Subcutaneous adipose tissue (tissue), 4 donors: ENCODE measurements around the gene CPLX3. TPM values are rescaled to one million over a fixed set of nuclear protein-coding genes. Genes with fewer than 3 reads are reported as not detected.

Source experiments
- total RNA-seq, 4 donors: library from RNA; depleted of rRNA; stranded (reverse); fragments of >200 nt; gene quantifications; one replicate each; pipeline ENCODE4 v1.1.0, GENCODE V29; 2016
- TF ChIP-seq, protein P1 (sequence below): fragments of 450-650 bp; IDR thresholded peaks from one replicate; pipeline ENCODE4 v1.5.1; 2016; ENCODE audit warnings: low read depth, mild to moderate bottlenecking, control low read depth, antibody characterized with exemption, moderate library complexity

CPLX3 gene
- total RNA-seq, 4 donors from 2014 or later = not detected

DNA sequence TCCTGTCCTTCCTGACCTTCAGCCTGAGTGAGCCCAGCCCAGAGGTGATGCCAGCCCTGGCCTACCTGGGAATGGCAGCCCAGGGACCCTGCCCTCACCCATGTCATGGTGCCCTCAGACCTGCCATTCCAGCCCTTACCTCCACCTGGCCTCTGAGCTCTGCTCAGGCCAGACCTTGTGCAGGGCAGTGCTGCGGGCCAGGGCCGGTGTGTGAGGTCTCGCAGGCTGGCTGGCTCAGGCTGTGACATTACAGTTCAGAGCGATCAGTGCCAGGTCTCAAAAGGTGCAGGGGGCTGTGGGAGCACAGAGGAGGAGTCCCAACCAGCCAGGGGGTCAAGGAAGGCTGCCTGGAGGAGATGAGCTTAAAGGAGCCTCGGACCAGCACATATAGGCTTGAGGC is 6.4 kb upstream of the CPLX3 start:
- TF ChIP-seq, protein P1, sequence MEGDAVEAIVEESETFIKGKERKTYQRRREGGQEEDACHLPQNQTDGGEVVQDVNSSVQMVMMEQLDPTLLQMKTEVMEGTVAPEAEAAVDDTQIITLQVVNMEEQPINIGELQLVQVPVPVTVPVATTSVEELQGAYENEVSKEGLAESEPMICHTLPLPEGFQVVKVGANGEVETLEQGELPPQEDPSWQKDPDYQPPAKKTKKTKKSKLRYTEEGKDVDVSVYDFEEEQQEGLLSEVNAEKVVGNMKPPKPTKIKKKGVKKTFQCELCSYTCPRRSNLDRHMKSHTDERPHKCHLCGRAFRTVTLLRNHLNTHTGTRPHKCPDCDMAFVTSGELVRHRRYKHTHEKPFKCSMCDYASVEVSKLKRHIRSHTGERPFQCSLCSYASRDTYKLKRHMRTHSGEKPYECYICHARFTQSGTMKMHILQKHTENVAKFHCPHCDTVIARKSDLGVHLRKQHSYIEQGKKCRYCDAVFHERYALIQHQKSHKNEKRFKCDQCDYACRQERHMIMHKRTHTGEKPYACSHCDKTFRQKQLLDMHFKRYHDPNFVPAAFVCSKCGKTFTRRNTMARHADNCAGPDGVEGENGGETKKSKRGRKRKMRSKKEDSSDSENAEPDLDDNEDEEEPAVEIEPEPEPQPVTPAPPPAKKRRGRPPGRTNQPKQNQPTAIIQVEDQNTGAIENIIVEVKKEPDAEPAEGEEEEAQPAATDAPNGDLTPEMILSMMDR = no peak

DNA sequence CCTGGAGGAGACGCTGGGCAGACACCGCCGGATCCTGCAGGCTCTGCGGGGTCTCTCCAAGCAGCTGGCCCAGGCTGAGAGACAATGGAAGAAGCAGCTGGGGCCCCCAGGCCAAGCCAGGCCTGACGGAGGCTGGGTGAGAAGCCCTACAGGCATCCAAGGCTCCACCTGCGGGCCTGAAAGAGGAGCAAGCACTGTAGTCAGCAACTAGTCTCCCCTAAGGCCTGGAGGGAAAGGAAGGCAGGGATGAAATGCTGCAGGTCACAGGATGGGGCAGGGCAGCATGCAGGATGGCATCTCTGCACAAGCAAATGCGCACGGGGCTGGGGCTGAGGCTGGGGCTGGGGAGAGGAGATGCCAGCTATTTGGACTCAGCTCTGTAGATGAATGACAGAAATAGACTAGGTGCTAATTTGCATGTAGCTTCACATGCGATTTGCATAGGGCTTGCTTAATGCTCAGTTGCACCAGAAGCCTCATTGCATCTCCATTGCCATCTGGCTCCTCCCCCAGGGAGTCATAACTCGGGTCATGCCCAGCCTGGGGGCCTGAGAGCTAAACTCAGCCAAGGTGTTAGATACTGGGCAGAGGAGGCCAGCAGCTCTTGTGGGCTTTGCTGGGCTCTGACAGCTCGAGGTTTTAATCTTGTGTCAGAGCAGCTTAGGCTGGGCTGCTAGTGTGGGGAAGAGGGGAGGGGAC is 5.2 kb upstream of the CPLX3 start:
- TF ChIP-seq, protein P1 = no peak

GRCh38 chr15:74821790-74822158 is 4.7 kb upstream of the CPLX3 start:
- TF ChIP-seq, protein P1 = no peak

DNA sequence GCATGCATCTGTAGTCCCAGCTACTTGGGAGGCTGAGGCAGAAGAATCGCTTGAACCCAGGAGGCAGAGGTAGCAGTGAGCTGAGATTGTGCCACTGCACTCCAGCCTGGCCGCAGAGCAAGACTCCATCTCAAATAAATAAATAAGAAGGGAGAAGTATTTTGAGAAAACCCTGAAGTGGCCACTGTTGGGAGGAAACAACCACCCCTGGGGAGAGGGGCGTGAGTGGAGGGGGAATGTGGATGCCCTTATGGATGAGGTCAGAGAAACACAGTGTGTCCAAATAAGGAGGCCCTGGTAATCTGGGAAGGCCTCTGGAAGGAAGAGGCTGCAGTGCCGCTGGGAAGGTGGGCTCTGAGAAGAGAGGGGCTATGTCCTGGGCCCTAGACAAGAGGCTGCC is 4.2 kb upstream of the CPLX3 start:
- TF ChIP-seq, protein P1 = no peak

- TF ChIP-seq, protein P1 = no peak
These were observed 3.1 kb upstream of the CPLX3 start for GRCh38 chr15:74823324-74823723.

- TF ChIP-seq, protein P1 = no peak
These were observed 1.5 kb upstream of the CPLX3 start for GRCh38 chr15:74824976-74825375.

- TF ChIP-seq, protein P1 = no peak
These were observed 561 bp upstream of the CPLX3 start for GRCh38 chr15:74825866-74826265.
